MM.1S (cell line): ENCODE data around the gene AGAP1.

Experiments
- DNase-seq: peaks from one replicate; pipeline ENCODE4 v3.0.0-alpha.2; 2015
- H2AFZ ChIP-seq: fragments of 300-600 bp; sonication (generic); 2 replicates; pipeline ENCODE4 v1.6.0; 2016; ENCODE audit warnings: antibody characterized with exemption, low read length
- H3F3A ChIP-seq: fragments of 300-600 bp; sonication (generic); 2 replicates; pipeline ENCODE4 v1.6.1; 2016; ENCODE audit warnings: mild to moderate bottlenecking, antibody characterized with exemption, low read length, moderate library complexity, mixed read lengths; ENCODE audit not compliant: insufficient read depth
- H3K27ac ChIP-seq: fragments of 300-600 bp; sonication (generic); 2 replicates; pipeline ENCODE4 v1.5.1; 2016; ENCODE audit warnings: mild to moderate bottlenecking, low read length
- H3K27me3 ChIP-seq: fragments of 300-600 bp; sonication (generic); replicated peaks from 2 replicates; pipeline ENCODE4 v1.6.0; 2016; ENCODE audit warnings: low read length; ENCODE audit not compliant: insufficient read depth
- H3K36me3 ChIP-seq: fragments of 300-600 bp; sonication (generic); replicated peaks from 2 replicates; pipeline ENCODE4 v1.6.1; 2016; ENCODE audit warnings: mild to moderate bottlenecking, low read length, mixed read lengths; ENCODE audit not compliant: insufficient read depth
- H3K4me1 ChIP-seq: fragments of 300-600 bp; sonication (generic); 2 replicates; pipeline ENCODE4 v1.6.1; 2016; ENCODE audit warnings: low read length, mixed read lengths
- H3K4me2 ChIP-seq: fragments of 300-600 bp; sonication (generic); 2 replicates; pipeline ENCODE4 v1.6.0; 2016; ENCODE audit warnings: low read depth, low read length
- H3K4me3 ChIP-seq: fragments of 300-600 bp; sonication (generic); 2 replicates; pipeline ENCODE4 v1.5.1; 2016; ENCODE audit warnings: low read length, mixed read lengths
- H3K79me2 ChIP-seq: fragments of 300-600 bp; sonication (generic); 2 replicates; pipeline ENCODE4 v1.6.1; 2016; ENCODE audit warnings: mixed run types, low read length, mixed read lengths
- H3K9ac ChIP-seq: fragments of 300-600 bp; sonication (generic); 2 replicates; pipeline ENCODE4 v1.6.1; 2016; ENCODE audit warnings: low read length, mixed read lengths
- H3K9me2 ChIP-seq: fragments of 300-600 bp; sonication (generic); replicated peaks from 2 replicates; pipeline ENCODE4 v1.6.1; 2016; ENCODE audit warnings: mild to moderate bottlenecking, low read length, mixed read lengths; ENCODE audit not compliant: insufficient read depth
- H3K9me3 ChIP-seq: fragments of 300-600 bp; sonication (generic); replicated peaks from 2 replicates; pipeline ENCODE4 v1.6.1; 2016; ENCODE audit warnings: mild to moderate bottlenecking, low read length, mixed read lengths; ENCODE audit not compliant: insufficient read depth
- H4K20me1 ChIP-seq: fragments of 300-600 bp; sonication (generic); 2 replicates; pipeline ENCODE4 v1.6.1; 2016; ENCODE audit warnings: mild to moderate bottlenecking, low read length, moderate library complexity, mixed read lengths; ENCODE audit not compliant: insufficient read depth
- CTCF ChIP-seq: fragments of 300-600 bp; sonication (generic); IDR thresholded peaks from 2 replicates; pipeline ENCODE4 v1.5.1; 2016; ENCODE audit warnings: antibody characterized with exemption, low read length, mixed read lengths
- EZH2 ChIP-seq: fragments of 300-600 bp; sonication (generic); optimal IDR thresholded peaks from 2 replicates; pipeline ENCODE3; 2017; ENCODE audit warnings: low read depth, mild to moderate bottlenecking, antibody characterized with exemption, low read length, mixed read lengths
- EZH2phosphoT487 ChIP-seq: fragments of 300-600 bp; sonication (generic); IDR thresholded peaks from 2 replicates; pipeline ENCODE4 v1.6.1; 2018; ENCODE audit warnings: antibody characterized with exemption, low read length

AGAP1 gene

GRCh38 chr2:235569837-235570236 lies 76.0 kb downstream of the AGAP1 start:
- no peak for TF ChIP-seq EZH2phosphoT487
- no peak for TF ChIP-seq EZH2
- TF ChIP-seq CTCF, result no peak
- H3K9ac ChIP-seq, result peak overlapping the region; percentile 45; the same call in 1 of the 2 replicates
- peak overlapping the region; percentile 94 for H3K4me2 ChIP-seq
- no peaks in the 10 kb centered on the region for H3K9me3 ChIP-seq
- DNase-seq, result peak; percentile 65
- no peaks in the 10 kb centered on the region for H3K27me3 ChIP-seq
- H3F3A ChIP-seq, result peaks cover 12% of the 10 kb centered on the region; the same call in 1 of the 2 replicates
- H3K4me1 ChIP-seq, result peaks cover 8% of the 10 kb centered on the region; the same call in 1 of the 2 replicates
- H3K9me2 ChIP-seq, result no peaks in the 10 kb centered on the region
- H3K4me3 ChIP-seq, result peak overlapping the region; percentile 49
- no peaks in the 10 kb centered on the region for H4K20me1 ChIP-seq
- H3K27ac ChIP-seq, result peak overlapping the region; percentile 65; the same call in 1 of the 2 replicates
- H2AFZ ChIP-seq, result peak overlapping the region; percentile 49
- no peaks in the 10 kb centered on the region for H3K36me3 ChIP-seq
- H3K79me2 ChIP-seq, result peaks cover 97% of the 10 kb centered on the region

- H4K20me1 ChIP-seq, result no peaks in the 10 kb centered on the region
Measured at GRCh38 chr2:235570256-235570655, 76.4 kb downstream of the AGAP1 start.

GRCh38 chr2:235570966-235571692 lies 77.3 kb downstream of the AGAP1 start:
- Histone ChIP-seq H3K4me1 (peaks cover 8% of the 10 kb centered on the region; the same call in 1 of the 2 replicates), H3K27me3 (no peaks in the 10 kb centered on the region), H3K36me3 (no peaks in the 10 kb centered on the region), H3K9me3 (no peaks in the 10 kb centered on the region), H3K4me2 (no peak overlapping the region), H3K9me2 (no peaks in the 10 kb centered on the region), H3K79me2 (peaks cover 97% of the 10 kb centered on the region), H3K27ac (no peak overlapping the region), H3K9ac (no peak overlapping the region), H3F3A (peaks cover 12% of the 10 kb centered on the region; the same call in 1 of the 2 replicates), H3K4me3 (no peak overlapping the region), H4K20me1 (no peaks in the 10 kb centered on the region), H2AFZ (no peak overlapping the region)
- DNase-seq, result no peak
- TF ChIP-seq EZH2phosphoT487, result no peak
- TF ChIP-seq EZH2, result no peak
- no peak for TF ChIP-seq CTCF

More at GRCh38 chr2:235570256-235570655, 76.4 kb downstream of the AGAP1 start:
- Histone ChIP-seq H3K79me2 (peaks cover 97% of the 10 kb centered on the region), H3K27me3 (no peaks in the 10 kb centered on the region), H3K27ac (peak overlapping the region; percentile 65; the same call in 1 of the 2 replicates), H3K4me1 (peaks cover 8% of the 10 kb centered on the region; the same call in 1 of the 2 replicates), H3K9ac (peak overlapping the region; percentile 45; the same call in 1 of the 2 replicates), H3K9me3 (no peaks in the 10 kb centered on the region), H3K4me2 (peak overlapping the region; percentile 94), H3K4me3 (peak overlapping the region; percentile 49), H2AFZ (peak overlapping the region; percentile 49), H3K36me3 (no peaks in the 10 kb centered on the region), H3K9me2 (no peaks in the 10 kb centered on the region), H3F3A (peaks cover 12% of the 10 kb centered on the region; the same call in 1 of the 2 replicates)
- no peak for TF ChIP-seq CTCF
- no peak for TF ChIP-seq EZH2phosphoT487
- TF ChIP-seq EZH2, result no peak
- no peak for DNase-seq
